GM23338 (cell line): Measurements from ENCODE around the gene RYR3.

Experiments
- CREB1 ChIP-seq: fragments of 250-450 bp; sonication (Bioruptor Pico); IDR thresholded peaks from 2 replicates; pipeline ENCODE4 v1.5.0; 2020; ENCODE audit warnings: low read depth, mild to moderate bottlenecking, moderate library complexity
- CTCF ChIP-seq, 2 experiments: fragments of 200-600 bp in 1 of 2; sonication (generic) in 1 of 2; conservative IDR thresholded peaks; 2 replicates each; pipeline versions ENCODE4 v1.5.1 to v1.6.1; 2016 to 2017; ENCODE audit warnings: antibody characterized with exemption in 2 of 2, low read depth in 2 of 2, mild to moderate bottlenecking in 2 of 2, moderate library complexity in 1 of 2
- EZH2 ChIP-seq: fragments of 200-600 bp; sonication (generic); IDR thresholded peaks from one replicate; pipeline ENCODE4 v1.8.0; 2017; ENCODE audit warnings: antibody characterized with exemption, mild to moderate bottlenecking, low read depth; ENCODE audit not compliant: unreplicated experiment
- POLR2AphosphoS5 ChIP-seq: IDR thresholded peaks from 2 replicates; pipeline ENCODE4 v1.6.1; 2016; ENCODE audit warnings: antibody characterized with exemption, low read depth

- no peak for TF ChIP-seq CTCF (conservative IDR thresholded peaks at IDR 0.05; ENCODE audit: low read depth in 2 of 2)
- TF ChIP-seq EZH2: no peak
- no peak for TF ChIP-seq CREB1 (CRISPR knock-in tag)
- no peak for TF ChIP-seq POLR2AphosphoS5
Observed at GRCh38 chr15:33639978-33640377, 329.2 kb downstream of the RYR3 start.
